GM23338 (cell line): ENCODE data around the gene FAM89B. TPM values are rescaled to one million over a fixed set of nuclear protein-coding genes. Genes with fewer than 3 reads are reported as not detected.

Experiments used
- ATAC-seq: fragments of 200-7000 bp; cut with Tn5 transposase; 3 replicates; pipeline ENCODE4 v1.9.1; 2020
- DNase-seq: peaks from one replicate; pipeline ENCODE4 v3.0.0-alpha.2; 2015; ENCODE audit warnings: low spot score
- H2AFZ ChIP-seq: fragments of 200-600 bp; sonication (generic); 2 replicates; pipeline ENCODE4 v1.8.0; 2016; ENCODE audit warnings: antibody characterized with exemption, mild to moderate bottlenecking, moderate library complexity
- H3F3A ChIP-seq: fragments of 200-600 bp; sonication (generic); replicated peaks from 2 replicates; pipeline ENCODE4 v1.8.0; 2017; ENCODE audit warnings: antibody characterized with exemption, mixed run types, low read depth
- H3K27ac ChIP-seq: fragments of 200-600 bp; sonication (generic); 2 replicates; pipeline ENCODE4 v1.6.1; 2016; ENCODE audit warnings: low read depth
- H3K27me3 ChIP-seq: fragments of 200-600 bp; sonication (generic); 2 replicates; pipeline ENCODE4 v1.8.0; 2016; ENCODE audit warnings: mild to moderate bottlenecking, mixed run types, moderate library complexity; ENCODE audit not compliant: insufficient read depth
- H3K36me3 ChIP-seq: fragments of 200-600 bp; sonication (generic); 2 replicates; pipeline ENCODE4 v1.8.0; 2016; ENCODE audit warnings: mild to moderate bottlenecking; ENCODE audit not compliant: insufficient read depth
- H3K4me1 ChIP-seq: fragments of 200-600 bp; sonication (generic); 2 replicates; pipeline ENCODE4 v1.8.0; 2016; ENCODE audit warnings: mild to moderate bottlenecking, moderate library complexity; ENCODE audit not compliant: insufficient read depth
- H3K4me2 ChIP-seq: fragments of 200-600 bp; sonication (generic); 2 replicates; pipeline ENCODE4 v1.7.1; 2017; ENCODE audit warnings: mixed run types
- H3K4me3 ChIP-seq: fragments of 200-600 bp; sonication (generic); 2 replicates; pipeline ENCODE4 v1.6.1; 2016; ENCODE audit warnings: mixed run types
- H3K79me2 ChIP-seq: fragments of 200-600 bp; sonication (generic); replicated peaks from 2 replicates; pipeline ENCODE4 v1.8.0; 2017; ENCODE audit warnings: mild to moderate bottlenecking; ENCODE audit not compliant: insufficient read depth
- H3K9me2 ChIP-seq: fragments of 200-600 bp; sonication (generic); 2 replicates; pipeline ENCODE4 v1.8.0; 2017; ENCODE audit not compliant: insufficient read depth
- H4K20me1 ChIP-seq: fragments of 200-600 bp; sonication (generic); replicated peaks from 2 replicates; pipeline ENCODE4 v1.8.0; 2017; ENCODE audit warnings: mild to moderate bottlenecking; ENCODE audit not compliant: insufficient read depth
- H3K27ac Mint-ChIP-seq: 2 replicates; pipeline ENCODE4 v1.8.0; 2020; ENCODE audit warnings: inconsistent platforms, mild to moderate bottlenecking, moderate library complexity, mixed read lengths
- H3K27me3 Mint-ChIP-seq: 3 replicates; pipeline ENCODE4 v1.8.0; 2022; ENCODE audit warnings: low read depth, mild to moderate bottlenecking, moderate library complexity, mixed read lengths, inconsistent platforms; ENCODE audit not compliant: insufficient read depth, poor library complexity
- H3K36me3 Mint-ChIP-seq: 3 replicates; pipeline ENCODE4 v1.8.0; 2021; ENCODE audit warnings: low read depth, mild to moderate bottlenecking, inconsistent platforms, moderate library complexity, mixed read lengths
- H3K4me1 Mint-ChIP-seq: 3 replicates; pipeline ENCODE4 v1.8.0; 2020; ENCODE audit warnings: mild to moderate bottlenecking, inconsistent platforms, mixed read lengths
- H3K4me3 Mint-ChIP-seq: 3 replicates; pipeline ENCODE4 v1.8.0; 2021; ENCODE audit warnings: moderate library complexity, mild to moderate bottlenecking, inconsistent platforms, mixed read lengths
- H3K9me3 Mint-ChIP-seq: 3 replicates; pipeline ENCODE4 v1.8.0; 2020; ENCODE audit warnings: moderate library complexity, mild to moderate bottlenecking, inconsistent platforms, mixed read lengths
- CREB1 ChIP-seq: fragments of 250-450 bp; sonication (Bioruptor Pico); IDR thresholded peaks from 2 replicates; pipeline ENCODE4 v1.5.0; 2020; ENCODE audit warnings: low read depth, mild to moderate bottlenecking, moderate library complexity
- CTCF ChIP-seq, 2 experiments: fragments of 200-600 bp in 1 of 2; sonication (generic) in 1 of 2; conservative IDR thresholded peaks; 2 replicates each; pipeline versions ENCODE4 v1.5.1 to v1.6.1; 2016 to 2017; ENCODE audit warnings: antibody characterized with exemption in 2 of 2, low read depth in 2 of 2, mild to moderate bottlenecking in 2 of 2, moderate library complexity in 1 of 2
- ETS1 ChIP-seq: IDR thresholded peaks from 2 replicates; pipeline ENCODE4 v1.6.1; 2016; ENCODE audit warnings: antibody characterized with exemption
- EZH2 ChIP-seq: fragments of 200-600 bp; sonication (generic); IDR thresholded peaks from one replicate; pipeline ENCODE4 v1.8.0; 2017; ENCODE audit warnings: antibody characterized with exemption, mild to moderate bottlenecking, low read depth; ENCODE audit not compliant: unreplicated experiment
- EZH2phosphoT487 ChIP-seq: fragments of 200-600 bp; sonication (generic); IDR thresholded peaks from one replicate; pipeline ENCODE4 v1.8.1; 2018; ENCODE audit warnings: antibody characterized with exemption; ENCODE audit not compliant: unreplicated experiment
- JUNB ChIP-seq: IDR thresholded peaks from one replicate; pipeline ENCODE4 v1.6.1; 2016; ENCODE audit warnings: antibody characterized with exemption; ENCODE audit not compliant: unreplicated experiment
- NANOG ChIP-seq: IDR thresholded peaks from 2 replicates; pipeline ENCODE4 v1.6.1; 2016; ENCODE audit warnings: antibody characterized with exemption, borderline replicate concordance
- POLR2AphosphoS5 ChIP-seq: IDR thresholded peaks from 2 replicates; pipeline ENCODE4 v1.6.1; 2016; ENCODE audit warnings: antibody characterized with exemption, low read depth
- STAT1 ChIP-seq: IDR thresholded peaks from one replicate; pipeline ENCODE4 v1.6.1; 2016; ENCODE audit warnings: antibody characterized with exemption; ENCODE audit not compliant: unreplicated experiment
- ZNF114 ChIP-seq: fragments of 250-450 bp; sonication (Bioruptor Pico); IDR thresholded peaks from 2 replicates; pipeline ENCODE4 v1.5.0; 2020; ENCODE audit warnings: mild to moderate bottlenecking, moderate library complexity
- ZNF331 ChIP-seq: fragments of 250-450 bp; sonication (Bioruptor Pico); IDR thresholded peaks from 2 replicates; pipeline ENCODE4 v1.5.0; 2020; ENCODE audit warnings: low read depth, mild to moderate bottlenecking, moderate library complexity
- polyA plus RNA-seq: library from polyadenylated mRNA; unstranded; fragments of >200 nt; fragmentation: Nextera tagmentation; extraction: Ambion mirVana; gene quantifications from 2 replicates; pipeline ENCODE4 v1.2.1, GENCODE V29; 2016
- total RNA-seq: library from RNA; depleted of rRNA; stranded (reverse); fragments of >200 nt; shearing (Covaris generic); gene quantifications from 2 replicates; pipeline ENCODE4 v1.2.3, GENCODE V29; 2014
- TF ChIP-seq, protein P1 (sequence below): fragments of 250-450 bp; sonication (Bioruptor Pico); IDR thresholded peaks from 2 replicates; pipeline ENCODE4 v1.5.0; 2020; ENCODE audit warnings: mild to moderate bottlenecking, moderate library complexity
- TF ChIP-seq, protein P2 (sequence below): IDR thresholded peaks from one replicate; pipeline ENCODE4 v1.6.1; 2018; ENCODE audit warnings: antibody characterized with exemption; ENCODE audit not compliant: unreplicated experiment

Gene FAM89B
- total and polyA plus RNA-seq, 2 experiments from 2014 or later, result 13.0 to 18.2 TPM

- TF ChIP-seq, protein P1, sequence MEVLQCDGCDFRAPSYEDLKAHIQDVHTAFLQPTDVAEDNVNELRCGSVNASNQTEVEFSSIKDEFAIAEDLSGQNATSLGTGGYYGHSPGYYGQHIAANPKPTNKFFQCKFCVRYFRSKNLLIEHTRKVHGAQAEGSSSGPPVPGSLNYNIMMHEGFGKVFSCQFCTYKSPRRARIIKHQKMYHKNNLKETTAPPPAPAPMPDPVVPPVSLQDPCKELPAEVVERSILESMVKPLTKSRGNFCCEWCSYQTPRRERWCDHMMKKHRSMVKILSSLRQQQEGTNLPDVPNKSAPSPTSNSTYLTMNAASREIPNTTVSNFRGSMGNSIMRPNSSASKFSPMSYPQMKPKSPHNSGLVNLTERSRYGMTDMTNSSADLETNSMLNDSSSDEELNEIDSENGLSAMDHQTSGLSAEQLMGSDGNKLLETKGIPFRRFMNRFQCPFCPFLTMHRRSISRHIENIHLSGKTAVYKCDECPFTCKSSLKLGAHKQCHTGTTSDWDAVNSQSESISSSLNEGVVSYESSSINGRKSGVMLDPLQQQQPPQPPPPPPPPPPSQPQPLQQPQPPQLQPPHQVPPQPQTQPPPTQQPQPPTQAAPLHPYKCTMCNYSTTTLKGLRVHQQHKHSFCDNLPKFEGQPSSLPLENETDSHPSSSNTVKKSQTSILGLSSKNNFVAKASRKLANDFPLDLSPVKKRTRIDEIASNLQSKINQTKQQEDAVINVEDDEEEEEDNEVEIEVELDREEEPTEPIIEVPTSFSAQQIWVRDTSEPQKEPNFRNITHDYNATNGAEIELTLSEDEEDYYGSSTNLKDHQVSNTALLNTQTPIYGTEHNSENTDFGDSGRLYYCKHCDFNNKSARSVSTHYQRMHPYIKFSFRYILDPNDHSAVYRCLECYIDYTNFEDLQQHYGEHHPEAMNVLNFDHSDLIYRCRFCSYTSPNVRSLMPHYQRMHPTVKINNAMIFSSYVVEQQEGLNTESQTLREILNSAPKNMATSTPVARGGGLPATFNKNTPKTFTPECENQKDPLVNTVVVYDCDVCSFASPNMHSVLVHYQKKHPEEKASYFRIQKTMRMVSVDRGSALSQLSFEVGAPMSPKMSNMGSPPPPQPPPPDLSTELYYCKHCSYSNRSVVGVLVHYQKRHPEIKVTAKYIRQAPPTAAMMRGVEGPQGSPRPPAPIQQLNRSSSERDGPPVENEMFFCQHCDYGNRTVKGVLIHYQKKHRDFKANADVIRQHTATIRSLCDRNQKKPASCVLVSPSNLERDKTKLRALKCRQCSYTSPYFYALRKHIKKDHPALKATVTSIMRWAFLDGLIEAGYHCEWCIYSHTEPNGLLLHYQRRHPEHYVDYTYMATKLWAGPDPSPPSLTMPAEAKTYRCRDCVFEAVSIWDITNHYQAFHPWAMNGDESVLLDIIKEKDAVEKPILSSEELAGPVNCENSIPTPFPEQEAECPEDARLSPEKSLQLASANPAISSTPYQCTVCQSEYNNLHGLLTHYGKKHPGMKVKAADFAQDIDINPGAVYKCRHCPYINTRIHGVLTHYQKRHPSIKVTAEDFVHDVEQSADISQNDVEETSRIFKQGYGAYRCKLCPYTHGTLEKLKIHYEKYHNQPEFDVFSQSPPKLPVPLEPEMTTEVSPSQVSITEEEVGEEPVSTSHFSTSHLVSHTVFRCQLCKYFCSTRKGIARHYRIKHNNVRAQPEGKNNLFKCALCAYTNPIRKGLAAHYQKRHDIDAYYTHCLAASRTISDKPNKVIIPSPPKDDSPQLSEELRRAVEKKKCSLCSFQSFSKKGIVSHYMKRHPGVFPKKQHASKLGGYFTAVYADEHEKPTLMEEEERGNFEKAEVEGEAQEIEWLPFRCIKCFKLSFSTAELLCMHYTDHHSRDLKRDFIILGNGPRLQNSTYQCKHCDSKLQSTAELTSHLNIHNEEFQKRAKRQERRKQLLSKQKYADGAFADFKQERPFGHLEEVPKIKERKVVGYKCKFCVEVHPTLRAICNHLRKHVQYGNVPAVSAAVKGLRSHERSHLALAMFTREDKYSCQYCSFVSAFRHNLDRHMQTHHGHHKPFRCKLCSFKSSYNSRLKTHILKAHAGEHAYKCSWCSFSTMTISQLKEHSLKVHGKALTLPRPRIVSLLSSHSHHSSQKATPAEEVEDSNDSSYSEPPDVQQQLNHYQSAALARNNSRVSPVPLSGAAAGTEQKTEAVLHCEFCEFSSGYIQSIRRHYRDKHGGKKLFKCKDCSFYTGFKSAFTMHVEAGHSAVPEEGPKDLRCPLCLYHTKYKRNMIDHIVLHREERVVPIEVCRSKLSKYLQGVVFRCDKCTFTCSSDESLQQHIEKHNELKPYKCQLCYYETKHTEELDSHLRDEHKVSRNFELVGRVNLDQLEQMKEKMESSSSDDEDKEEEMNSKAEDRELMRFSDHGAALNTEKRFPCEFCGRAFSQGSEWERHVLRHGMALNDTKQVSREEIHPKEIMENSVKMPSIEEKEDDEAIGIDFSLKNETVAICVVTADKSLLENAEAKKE (CRISPR knock-in tag), result no peak
- TF ChIP-seq JUNB, result no peak
- no peak for TF ChIP-seq NANOG
- TF ChIP-seq, protein P2, sequence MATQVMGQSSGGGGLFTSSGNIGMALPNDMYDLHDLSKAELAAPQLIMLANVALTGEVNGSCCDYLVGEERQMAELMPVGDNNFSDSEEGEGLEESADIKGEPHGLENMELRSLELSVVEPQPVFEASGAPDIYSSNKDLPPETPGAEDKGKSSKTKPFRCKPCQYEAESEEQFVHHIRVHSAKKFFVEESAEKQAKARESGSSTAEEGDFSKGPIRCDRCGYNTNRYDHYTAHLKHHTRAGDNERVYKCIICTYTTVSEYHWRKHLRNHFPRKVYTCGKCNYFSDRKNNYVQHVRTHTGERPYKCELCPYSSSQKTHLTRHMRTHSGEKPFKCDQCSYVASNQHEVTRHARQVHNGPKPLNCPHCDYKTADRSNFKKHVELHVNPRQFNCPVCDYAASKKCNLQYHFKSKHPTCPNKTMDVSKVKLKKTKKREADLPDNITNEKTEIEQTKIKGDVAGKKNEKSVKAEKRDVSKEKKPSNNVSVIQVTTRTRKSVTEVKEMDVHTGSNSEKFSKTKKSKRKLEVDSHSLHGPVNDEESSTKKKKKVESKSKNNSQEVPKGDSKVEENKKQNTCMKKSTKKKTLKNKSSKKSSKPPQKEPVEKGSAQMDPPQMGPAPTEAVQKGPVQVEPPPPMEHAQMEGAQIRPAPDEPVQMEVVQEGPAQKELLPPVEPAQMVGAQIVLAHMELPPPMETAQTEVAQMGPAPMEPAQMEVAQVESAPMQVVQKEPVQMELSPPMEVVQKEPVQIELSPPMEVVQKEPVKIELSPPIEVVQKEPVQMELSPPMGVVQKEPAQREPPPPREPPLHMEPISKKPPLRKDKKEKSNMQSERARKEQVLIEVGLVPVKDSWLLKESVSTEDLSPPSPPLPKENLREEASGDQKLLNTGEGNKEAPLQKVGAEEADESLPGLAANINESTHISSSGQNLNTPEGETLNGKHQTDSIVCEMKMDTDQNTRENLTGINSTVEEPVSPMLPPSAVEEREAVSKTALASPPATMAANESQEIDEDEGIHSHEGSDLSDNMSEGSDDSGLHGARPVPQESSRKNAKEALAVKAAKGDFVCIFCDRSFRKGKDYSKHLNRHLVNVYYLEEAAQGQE, result no peak
- no peak; the same call in 1 of the 2 replicates for TF ChIP-seq POLR2AphosphoS5
- no peak for TF ChIP-seq EZH2
- TF ChIP-seq STAT1, result no peak
- no peak for TF ChIP-seq ETS1
- no peak for TF ChIP-seq ZNF331 (CRISPR knock-in tag)
- no peak for TF ChIP-seq CTCF (conservative IDR thresholded peaks at IDR 0.05; ENCODE audit: low read depth in 2 of 2)
- TF ChIP-seq EZH2phosphoT487, result no peak
- no peak for TF ChIP-seq ZNF114 (CRISPR knock-in tag)
- TF ChIP-seq CREB1 (CRISPR knock-in tag), result no peak
- no peak overlapping the region for H3K27ac Mint-ChIP-seq
- H3K36me3 Mint-ChIP-seq, result peaks cover 4% of the 10 kb centered on the region; the same call in 2 of the 3 replicates
- Histone ChIP-seq H3K36me3 (no peaks in the 10 kb centered on the region; the same call in 1 of the 2 replicates), H3K4me1 (peaks cover 5% of the 10 kb centered on the region; the same call in 1 of the 2 replicates), H3K9me2 (no peaks in the 10 kb centered on the region), H3K79me2 (no peaks in the 10 kb centered on the region), H2AFZ (no peak overlapping the region), H4K20me1 (no peaks in the 10 kb centered on the region; the same call in 1 of the 2 replicates), H3F3A (peaks cover 31% of the 10 kb centered on the region; the same call in 1 of the 2 replicates), H3K27ac (no peak overlapping the region), H3K4me3 (peak overlapping the region; percentile 73), H3K27me3 (peaks cover 27% of the 10 kb centered on the region), H3K4me2 (peak overlapping the region; percentile 87)
- DNase-seq (peak; percentile 39), ATAC-seq (no peak)
- 0 out of 3 replicates have a peak, but pooled peaks cover 2% of the 10 kb centered on the region for H3K4me1 Mint-ChIP-seq
- H3K4me3 Mint-ChIP-seq, result peak overlapping the region; percentile 61
- peaks cover 17% of the 10 kb centered on the region for H3K27me3 Mint-ChIP-seq
- no peaks in the 10 kb centered on the region for H3K9me3 Mint-ChIP-seq
Observed at GRCh38 chr11:65538232-65538914, 34.0 kb upstream of the FAM89B start.
